IMR-90 (cell line): ENCODE measurements around the gene FAM83G. TPM values are rescaled to one million over a fixed set of nuclear protein-coding genes. Genes with fewer than 3 reads are reported as not detected.
"Not testable (repeated sequence)": the region's sequence is repeated elsewhere in the genome, so short reads cannot be mapped to it uniquely, and the experiment has no call there.

ENCODE experiments used
- ATAC-seq: fragments of 200-7000 bp; cut with Tn5 transposase; 2 replicates; pipeline ENCODE4 v1.9.1; 2020; ENCODE audit warnings: low read depth, mild to moderate bottlenecking, moderate library complexity
- BruUV-seq: library from RNA; stranded (reverse); fragments of 400-500 nt; replicated peaks from 2 replicates; lab custom pipeline; 2021; lab: Mats Ljungman, UMichigan
- CTCF ChIA-PET: fragments of 300-600 bp; formaldehyde crosslinking; extraction: SDS; loops from one replicate; lab custom pipeline; 2021; ENCODE audit warnings: antibody characterized with exemption; lab: Yijun Ruan, JAX
- POLR2A ChIA-PET: fragments of 300-600 bp; sonication (Branson Sonifier 250); formaldehyde crosslinking; loops from one replicate; lab custom pipeline; 2022; ENCODE audit warnings: antibody characterized with exemption; ENCODE audit not compliant: unreplicated experiment; lab: Charles Lee
- DNase-seq: peaks from one replicate; pipeline ENCODE4 v3.0.0; 2013
- H2AFZ ChIP-seq: replicated peaks from 2 replicates; pipeline ENCODE3; 2013; ENCODE audit warnings: low read length, mild to moderate bottlenecking; ENCODE audit not compliant: poor library complexity
- H2AK5ac ChIP-seq: 2 replicates; pipeline ENCODE4 v1.6.1; 2013; ENCODE audit warnings: low read depth, low read length, inconsistent platforms
- H2AK9ac ChIP-seq: replicated peaks from 2 replicates; pipeline ENCODE3; 2013; ENCODE audit warnings: mild to moderate bottlenecking, low read depth, low read length, moderate library complexity; ENCODE audit not compliant: poor library complexity
- H2BK120ac ChIP-seq: 2 replicates; pipeline ENCODE4 v1.6.1; 2013; ENCODE audit warnings: low read depth, low read length, inconsistent platforms
- H2BK15ac ChIP-seq: 3 replicates; pipeline ENCODE4 v1.6.1; 2013; ENCODE audit warnings: low read depth, low read length, inconsistent platforms
- H2BK20ac ChIP-seq: 2 replicates; pipeline ENCODE4 v1.6.1; 2013; ENCODE audit warnings: low read depth, mild to moderate bottlenecking, inconsistent platforms, low read length, moderate library complexity
- H2BK5ac ChIP-seq: 2 replicates; pipeline ENCODE4 v1.6.1; 2013; ENCODE audit warnings: mild to moderate bottlenecking, low read depth, low read length, inconsistent platforms; ENCODE audit not compliant: poor library complexity, severe bottlenecking
- H3K14ac ChIP-seq: replicated peaks from 2 replicates; pipeline ENCODE4 v1.6.1; 2013; ENCODE audit warnings: low read depth, low read length, inconsistent platforms
- H3K18ac ChIP-seq: 2 replicates; pipeline ENCODE4 v1.6.1; 2013; ENCODE audit warnings: low read depth, low read length, control low read depth
- H3K23ac ChIP-seq: 2 replicates; pipeline ENCODE4 v1.6.1; 2013; ENCODE audit warnings: low read depth, low read length, inconsistent platforms
- H3K27ac ChIP-seq: 2 replicates; pipeline ENCODE4 v1.5.1; 2013; ENCODE audit warnings: mild to moderate bottlenecking, control low read depth, low read length; ENCODE audit not compliant: insufficient read depth
- H3K27me3 ChIP-seq: 2 replicates; pipeline ENCODE4 v1.6.1; 2013; ENCODE audit warnings: low read length; ENCODE audit not compliant: control insufficient read depth, insufficient read depth
- H3K36me3 ChIP-seq: 2 replicates; pipeline ENCODE4 v1.6.1; 2013; ENCODE audit warnings: low read length, mixed read lengths; ENCODE audit not compliant: control insufficient read depth, insufficient read depth
- H3K4ac ChIP-seq: 2 replicates; pipeline ENCODE4 v1.6.1; 2013; ENCODE audit warnings: low read depth, low read length, inconsistent platforms
- H3K4me1 ChIP-seq: 2 replicates; pipeline ENCODE4 v1.6.1; 2013; ENCODE audit warnings: low read length, mixed read lengths; ENCODE audit not compliant: control insufficient read depth, insufficient read depth
- H3K4me2 ChIP-seq: 2 replicates; pipeline ENCODE4 v1.6.1; 2013; ENCODE audit warnings: low read depth, mild to moderate bottlenecking, control low read depth, low read length, moderate library complexity
- H3K4me3 ChIP-seq: 2 replicates; pipeline ENCODE4 v1.5.1; 2013; ENCODE audit warnings: low read depth, mild to moderate bottlenecking, control low read depth, low read length, moderate library complexity; ENCODE audit not compliant: insufficient read depth
- H3K56ac ChIP-seq: 2 replicates; pipeline ENCODE4 v1.6.1; 2013; ENCODE audit warnings: low read length, inconsistent platforms; ENCODE audit not compliant: insufficient read depth; ENCODE audit errors: extremely low read depth
- H3K79me1 ChIP-seq, 2 experiments: 2 replicates each; pipeline ENCODE4 v1.6.1; 2013; ENCODE audit warnings: low read length in 2 of 2, inconsistent platforms in 1 of 2, low read depth in 1 of 2
- H3K9ac ChIP-seq: 2 replicates; pipeline ENCODE4 v1.6.1; 2013; ENCODE audit warnings: low read depth, low read length, control low read depth
- H3K9me1 ChIP-seq: 2 replicates; pipeline ENCODE4 v1.6.1; 2013; ENCODE audit warnings: low read length, inconsistent platforms; ENCODE audit not compliant: insufficient read depth
- H3K9me3 ChIP-seq: 2 replicates; pipeline ENCODE4 v1.6.1; 2013; ENCODE audit warnings: low read length; ENCODE audit not compliant: control insufficient read depth, insufficient read depth
- H4K20me1 ChIP-seq: 2 replicates; pipeline ENCODE4 v1.6.1; 2013; ENCODE audit warnings: low read length, inconsistent platforms; ENCODE audit not compliant: insufficient read depth
- H4K5ac ChIP-seq: 2 replicates; pipeline ENCODE4 v1.6.1; 2013; ENCODE audit warnings: mild to moderate bottlenecking, low read depth, low read length, control low read depth
- H4K8ac ChIP-seq, 2 experiments: 2 replicates each; pipeline ENCODE4 v1.6.1; 2013; ENCODE audit warnings: low read depth in 2 of 2, low read length in 2 of 2, control low read depth in 1 of 2, inconsistent platforms in 1 of 2
- H4K91ac ChIP-seq: 2 replicates; pipeline ENCODE4 v1.6.1; 2013; ENCODE audit warnings: low read depth, low read length, inconsistent platforms; ENCODE audit not compliant: insufficient read depth
- WGBS, 2 experiments: methylation state at CpG; one replicate each; pipeline versions ENCODE4 v1.1.5 to v1.1.7; 2013; ENCODE audit warnings: missing lambda C conversion rate in 2 of 2; ENCODE audit not compliant: insufficient read length in 1 of 2; ENCODE audit errors: extremely low coverage in 2 of 2; 5-methylcytosine and 5-hydroxymethylcytosine counted together
- dilution Hi-C: fragments of 300-500 bp; cut with HindIII; formaldehyde crosslinking; loops from one replicate; pipeline ENCODE4 v1.14.3; 2018; ENCODE audit warnings: low sequenced_read_pairs; ENCODE audit not compliant: unreplicated experiment
- in situ Hi-C: fragments of 300-500 bp; cut with MboI; formaldehyde crosslinking; loops from 3 replicates; pipeline ENCODE4 v1.14.3; 2019; ENCODE audit warnings: low sequenced_read_pairs, inconsistent platforms, mixed read lengths
- intact Hi-C: fragments of 100-400 bp; cut with micrococcal nuclease; formaldehyde crosslinking; loops from 2 replicates; pipeline ENCODE4 v1.10.0; 2022
- polyA plus RNA-seq, 3 experiments: library from polyadenylated mRNA; depleted of rRNA; stranded (reverse); fragments of >200 nt; gene quantifications; 2 replicates each; pipeline ENCODE4 v1.2.3, GENCODE V29; 2012; ENCODE audit warnings: low replicate concordance in 1 of 3
- total RNA-seq: library from RNA; depleted of rRNA; stranded (reverse); fragments of >200 nt; gene quantifications from 2 replicates; pipeline ENCODE4 v1.2.3, GENCODE V29; 2012

Gene FAM83G
- total and polyA plus RNA-seq, 2 of the 4 experiments (the other 2 are of a cell fraction), result 9.5 to 12.6 TPM

- H3K4me2 ChIP-seq, H2BK15ac ChIP-seq, H3K27ac ChIP-seq, H3K4me1 ChIP-seq, H2BK5ac ChIP-seq, in situ Hi-C loops, BruUV-seq, H3K36me3 ChIP-seq, ATAC-seq, CTCF ChIA-PET, H4K5ac ChIP-seq, H3K9ac ChIP-seq, H3K9me1 ChIP-seq, DNase-seq, intact Hi-C loops, H3K9me3 ChIP-seq, H2BK120ac ChIP-seq, H3K27me3 ChIP-seq, H3K56ac ChIP-seq, POLR2A ChIA-PET, H3K79me1 ChIP-seq, H3K14ac ChIP-seq, H3K4me3 ChIP-seq, H3K18ac ChIP-seq, H4K91ac ChIP-seq, H4K8ac ChIP-seq, H2AK5ac ChIP-seq, H3K23ac ChIP-seq, H2BK20ac ChIP-seq, dilution Hi-C loops, H2AFZ ChIP-seq, H2AK9ac ChIP-seq, H3K4ac ChIP-seq, H4K20me1 ChIP-seq: not testable (repeated sequence)
- WGBS, 2 experiments, result no CpG with 5 or more reads among the region's 7 CpGs
These were observed 16.6 kb upstream of the FAM83G start for GRCh38 chr17:19021011-19021621.
